Measurements from ENCODE around the gene PCNX3. TPM values are rescaled to one million over a fixed set of nuclear protein-coding genes. Genes with fewer than 3 reads are reported as not detected.

The PCNX3 gene
- total RNA-seq, result 10 to 100 TPM; 21.8 to 56.7 TPM

- TF ChIP-seq, protein P1, sequence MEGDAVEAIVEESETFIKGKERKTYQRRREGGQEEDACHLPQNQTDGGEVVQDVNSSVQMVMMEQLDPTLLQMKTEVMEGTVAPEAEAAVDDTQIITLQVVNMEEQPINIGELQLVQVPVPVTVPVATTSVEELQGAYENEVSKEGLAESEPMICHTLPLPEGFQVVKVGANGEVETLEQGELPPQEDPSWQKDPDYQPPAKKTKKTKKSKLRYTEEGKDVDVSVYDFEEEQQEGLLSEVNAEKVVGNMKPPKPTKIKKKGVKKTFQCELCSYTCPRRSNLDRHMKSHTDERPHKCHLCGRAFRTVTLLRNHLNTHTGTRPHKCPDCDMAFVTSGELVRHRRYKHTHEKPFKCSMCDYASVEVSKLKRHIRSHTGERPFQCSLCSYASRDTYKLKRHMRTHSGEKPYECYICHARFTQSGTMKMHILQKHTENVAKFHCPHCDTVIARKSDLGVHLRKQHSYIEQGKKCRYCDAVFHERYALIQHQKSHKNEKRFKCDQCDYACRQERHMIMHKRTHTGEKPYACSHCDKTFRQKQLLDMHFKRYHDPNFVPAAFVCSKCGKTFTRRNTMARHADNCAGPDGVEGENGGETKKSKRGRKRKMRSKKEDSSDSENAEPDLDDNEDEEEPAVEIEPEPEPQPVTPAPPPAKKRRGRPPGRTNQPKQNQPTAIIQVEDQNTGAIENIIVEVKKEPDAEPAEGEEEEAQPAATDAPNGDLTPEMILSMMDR (IDR thresholded peaks at IDR 0.05), result peak in 1 of 7 experiments; percentile 28
- TF ChIP-seq POLR2A (IDR thresholded peaks at IDR 0.05), result peak in 2 of 3 donors; percentile 65 to 76
- peak within 1 kb of the TSS; percentile 82 to 97 (median 92) for H3K27ac ChIP-seq
- H3K9me3 ChIP-seq, result no peaks in the 10 kb centered on the region
- peak; percentile 100 for DNase-seq
- H3K36me3 ChIP-seq (replicated peaks in 1 of 2; ENCODE audit: insufficient read depth in 1 of 2, low read depth in 2 of 2), result peaks cover 7 to 21% of the 10 kb centered on the region in 2 donors
- peaks cover 48% of the 10 kb centered on the region for H3K4me1 ChIP-seq
- peak within 1 kb of the TSS; percentile 86 to 87 for H3K4me3 ChIP-seq
- ATAC-seq, result peak; percentile 85
- intact Hi-C loops (cut with DNase I), result no loop called here
- 0% methylated on average over 48 to 55 of the region's 55 CpGs for WGBS, 2 donors
- no peaks in the 10 kb centered on the region for H3K27me3 ChIP-seq
Observed at GRCh38 chr11:65615229-65615949, at the start of gene PCNX3. PCNX3 (plus strand) TSS chr11:65615776; CDS start chr11:65616312, 536 bp downstream.

GRCh38 chr11:65569164-65569972 lies 46.2 kb upstream of the PCNX3 start:
- Histone ChIP-seq H3K27me3 (no peaks in the 10 kb centered on the region), H3K36me3 (replicated peaks in 1 of 2; ENCODE audit: insufficient read depth in 1 of 2, low read depth in 2 of 2) (no peaks in the 10 kb centered on the region), H3K9me3 (no peaks in the 10 kb centered on the region), H3K4me1 (peaks cover 51% of the 10 kb centered on the region), H3K27ac (peak overlapping the region; percentile 72 to 94 (median 90)), H3K4me3 (peak overlapping the region; percentile 71 to 77)
- TF ChIP-seq POLR2A (IDR thresholded peaks at IDR 0.05), result no peak
- TF ChIP-seq, protein P1 (IDR thresholded peaks at IDR 0.05), result no peak
- WGBS, 2 donors, result 5 to 6% methylated on average over 22 to 28 of the region's 28 CpGs
- DNase-seq (peak in 1 of 4 donors; percentile 7), ATAC-seq (no peak)
- intact Hi-C loops (cut with DNase I), result no loop called here

DNA sequence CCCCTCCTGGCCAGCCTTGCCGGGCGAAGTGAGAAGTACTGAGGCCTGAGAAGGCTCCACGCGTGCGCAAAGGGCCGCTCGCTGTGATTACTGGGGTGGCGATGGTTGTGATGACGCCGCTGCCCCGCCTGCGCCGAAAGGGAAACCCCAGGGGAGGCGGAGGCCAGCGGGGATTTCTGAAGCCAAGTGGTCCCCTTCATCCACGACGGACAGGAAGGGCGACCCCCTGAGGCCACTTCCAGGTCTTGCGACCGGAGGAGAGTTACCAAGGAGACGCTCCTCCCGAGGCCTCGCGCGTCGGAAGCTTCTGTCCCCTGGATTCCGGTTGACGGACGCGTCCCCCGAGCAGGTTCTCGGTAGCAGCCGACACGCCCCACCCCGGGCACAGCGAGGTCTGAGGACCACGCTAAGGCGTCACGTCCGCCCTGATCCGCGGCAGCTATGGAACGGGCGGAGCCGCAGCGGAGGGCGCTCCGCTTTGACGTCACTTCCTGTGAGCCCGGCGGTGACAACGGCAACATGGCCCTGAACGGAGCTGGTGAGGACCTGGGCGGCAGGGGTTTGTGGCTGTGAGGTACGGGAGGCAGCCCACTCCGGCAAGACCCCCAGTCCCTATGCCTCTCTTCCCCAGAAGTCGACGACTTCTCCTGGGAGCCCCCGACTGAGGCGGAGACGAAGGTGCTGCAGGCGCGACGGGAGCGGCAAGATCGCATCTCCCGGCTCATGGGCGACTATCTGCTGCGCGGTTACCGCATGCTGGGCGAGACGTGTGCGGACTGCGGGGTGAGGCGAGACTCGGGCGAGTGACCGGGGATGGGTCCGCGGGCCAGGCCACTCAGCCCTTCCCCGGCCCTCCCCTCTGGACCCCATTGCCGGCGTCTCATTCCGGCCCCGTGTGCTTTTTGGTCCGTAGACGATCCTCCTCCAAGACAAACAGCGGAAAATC lies 45.3 kb upstream of the PCNX3 start, which contains the start of gene ZNRD2:
TSS of gene ZNRD2 (plus strand) at position 505 of the 946 bp plus-strand sequence. CDS start at position 520, 15 bp downstream.
- Histone ChIP-seq H3K36me3 (replicated peaks in 1 of 2; ENCODE audit: insufficient read depth in 1 of 2, low read depth in 2 of 2) (no peaks in the 10 kb centered on the region), H3K9me3 (no peaks in the 10 kb centered on the region), H3K4me3 (peak within 1 kb of the TSS; percentile 71 to 77), H3K4me1 (peaks cover 60% of the 10 kb centered on the region), H3K27ac (peak within 1 kb of the TSS; percentile 72 to 94 (median 90)), H3K27me3 (no peaks in the 10 kb centered on the region)
- TF ChIP-seq, protein P1 (IDR thresholded peaks at IDR 0.05), result peak in 6 of 7 experiments; percentile 9 to 62 (median 52)
- TF ChIP-seq POLR2A (IDR thresholded peaks at IDR 0.05), result peak; percentile 33 to 82 (median 73)
- 0% methylated on average over 2 to 88 of the region's 89 CpGs for WGBS, 2 donors
- peak; percentile 96 to 98 (median 98) for DNase-seq
- intact Hi-C loops (cut with DNase I), result no loop called here
- peak; percentile 81 for ATAC-seq

DNA sequence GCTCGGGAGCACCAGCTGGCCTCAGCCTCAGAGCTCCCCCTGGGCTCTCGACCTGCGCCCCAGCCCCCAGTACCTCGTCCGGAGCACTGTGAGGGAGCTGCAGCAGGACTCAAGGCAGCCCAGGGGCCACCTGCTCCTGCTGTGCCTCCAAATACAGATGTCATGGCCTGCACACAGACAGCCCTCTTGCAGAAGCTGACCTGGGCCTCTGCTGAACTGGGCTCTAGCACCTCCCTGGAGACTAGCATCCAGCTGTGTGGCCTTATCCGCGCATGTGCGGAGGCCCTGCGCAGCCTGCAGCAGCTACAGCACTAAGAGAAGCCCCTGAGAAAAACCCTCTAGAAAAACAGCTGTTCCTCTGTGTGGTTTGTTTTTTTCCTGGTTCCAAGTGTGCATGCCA lies 44.2 kb upstream of the PCNX3 start:
- H3K36me3 ChIP-seq (replicated peaks in 1 of 2; ENCODE audit: insufficient read depth in 1 of 2, low read depth in 2 of 2), result no peaks in the 10 kb centered on the region
- ATAC-seq, result no peak
- H3K27me3 ChIP-seq, result no peaks in the 10 kb centered on the region
- H3K4me3 ChIP-seq, result no peak overlapping the region
- no peak for TF ChIP-seq POLR2A (IDR thresholded peaks at IDR 0.05)
- TF ChIP-seq, protein P1 (IDR thresholded peaks at IDR 0.05), result no peak
- intact Hi-C loops (cut with DNase I), result no loop called here
- no peaks in the 10 kb centered on the region for H3K9me3 ChIP-seq
- WGBS, 2 donors, result 21 to 31% methylated on average over 9 of the region's 9 CpGs
- H3K27ac ChIP-seq, result peak overlapping the region; percentile 72 to 94 (median 86)
- peak in 3 of 4 donors; percentile 59 to 71 (median 65) for DNase-seq
- peaks cover 69% of the 10 kb centered on the region for H3K4me1 ChIP-seq

Data from body of pancreas (tissue), 4 donors.